CD4-positive, alpha-beta memory T cell (primary cell): ENCODE results near the gene GTF3C5. TPM values are rescaled to one million over a fixed set of nuclear protein-coding genes. Genes with fewer than 3 reads are reported as not detected.
A peak's percentile ranks its signal among the peaks of the same experiment; 100 is the strongest.

Source experiments
- CTCF ChIA-PET: fragments of 350-600 bp; sonication (Branson Sonifier 250); formaldehyde crosslinking; loops from one replicate; lab custom pipeline; 2021; ENCODE audit warnings: inconsistent platforms; ENCODE audit not compliant: partially characterized antibody; lab: Charles Lee
- POLR2A ChIA-PET: fragments of 350-600 bp; sonication (Branson Sonifier 250); formaldehyde crosslinking; loops from one replicate; lab custom pipeline; 2021; ENCODE audit not compliant: partially characterized antibody; lab: Charles Lee
- DNase-seq, 5 donors: peaks; one replicate each; pipeline versions ENCODE4 v3.0.0 to v3.0.0-alpha.2; 2020 to 2022; ENCODE audit warnings: mixed read lengths in 1 of 5
- H3K27ac ChIP-seq: one replicate; pipeline ENCODE4 v1.7.0; 2013; ENCODE audit warnings: low read depth, low read length
- H3K27me3 ChIP-seq: 2 replicates; pipeline ENCODE4 v1.7.0; 2013; ENCODE audit warnings: mild to moderate bottlenecking, low read length, moderate library complexity; ENCODE audit not compliant: insufficient read depth
- H3K36me3 ChIP-seq: 2 replicates; pipeline ENCODE4 v1.7.0; 2013; ENCODE audit warnings: mild to moderate bottlenecking, low read length, moderate library complexity; ENCODE audit not compliant: insufficient read depth
- H3K4me1 ChIP-seq: 2 replicates; pipeline ENCODE4 v1.7.0; 2013; ENCODE audit warnings: mild to moderate bottlenecking, low read length, moderate library complexity; ENCODE audit not compliant: insufficient read depth
- H3K4me3 ChIP-seq, 2 donors: one replicate each; pipeline ENCODE4 v1.7.0; 2013; ENCODE audit warnings: low read length in 2 of 2, mild to moderate bottlenecking in 1 of 2
- H3K9me3 ChIP-seq, 2 donors: one replicate each; pipeline ENCODE4 v1.7.0; 2013; ENCODE audit warnings: low read length in 2 of 2, control low read depth in 1 of 2; ENCODE audit not compliant: control insufficient read depth in 1 of 2
- H3K27ac Mint-ChIP-seq, 7 donors: one replicate each; pipeline ENCODE4 v1.8.0; 2020 to 2021; ENCODE audit warnings: mixed read lengths in 7 of 7, mild to moderate bottlenecking in 6 of 7, inconsistent platforms in 3 of 7, moderate library complexity in 3 of 7
- H3K27me3 Mint-ChIP-seq, 2 donors: one replicate each; pipeline ENCODE4 v1.8.0; 2020 to 2021; ENCODE audit warnings: mixed read lengths in 2 of 2
- H3K36me3 Mint-ChIP-seq, 2 donors: one replicate each; pipeline ENCODE4 v1.8.0; 2020 to 2021; ENCODE audit warnings: mixed read lengths in 2 of 2, inconsistent platforms in 1 of 2, mild to moderate bottlenecking in 1 of 2
- H3K4me1 Mint-ChIP-seq, 4 donors: one replicate each; pipeline ENCODE4 v1.8.0; 2020 to 2021; ENCODE audit warnings: mixed read lengths in 4 of 4, mild to moderate bottlenecking in 1 of 4
- H3K4me3 Mint-ChIP-seq, 8 donors: one replicate each; pipeline ENCODE4 v1.8.0; 2020 to 2021; ENCODE audit warnings: mixed read lengths in 8 of 8, mild to moderate bottlenecking in 7 of 8, moderate library complexity in 6 of 8, inconsistent platforms in 3 of 8
- H3K9me3 Mint-ChIP-seq, 8 donors: one replicate each; pipeline ENCODE4 v1.8.0; 2020 to 2021; ENCODE audit warnings: mixed read lengths in 8 of 8, mild to moderate bottlenecking in 5 of 8, inconsistent platforms in 3 of 8, moderate library complexity in 1 of 8
- intact Hi-C: fragments of 100-400 bp; cut with micrococcal nuclease; formaldehyde crosslinking; loops from one replicate; pipeline ENCODE4 v1.15.1; 2023
- polyA plus RNA-seq, 2 donors: library from polyadenylated mRNA; unstranded; fragments of 300-500 nt; fragmentation: Illumina TruSeq; gene quantifications; one replicate each; pipeline ENCODE4 v1.2.3, GENCODE V29; 2021
- total RNA-seq, 2 experiments: library from RNA; stranded (reverse); gene quantifications; one replicate each; pipeline ENCODE4 v1.2.3, GENCODE V29; 2021

GTF3C5 gene
- total and polyA plus RNA-seq, 4 experiments from 2014 or later: 33.5 to 71.5 (median 52.7) TPM

- POLR2A ChIA-PET: no interaction called here
- H3K9me3 ChIP-seq: no peaks in the 10 kb centered on the region
- peaks cover 3% of the 10 kb centered on the region for H3K27me3 ChIP-seq
- Mint-ChIP-seq H3K4me3 (no peak overlapping the region), H3K27ac (no peak overlapping the region), H3K9me3 (peaks cover 0 to 2% (median 0%) of the 10 kb centered on the region in 8 donors), H3K36me3 (no peaks in the 10 kb centered on the region), H3K4me1 (peaks cover 0 to 4% (median 0%) of the 10 kb centered on the region in 4 donors), H3K27me3 (peaks cover 16 to 37% of the 10 kb centered on the region in 2 donors)
- DNase-seq: no peak
- H3K36me3 ChIP-seq: no peaks in the 10 kb centered on the region
- no peaks in the 10 kb centered on the region for H3K4me1 ChIP-seq
- CTCF ChIA-PET: interaction anchor here (1.1 to 1.4 kb wide), 2 partner anchors 11 to 20 kb away, joined by 3 to 5 read pairs; no protein-coding TSS in a partner anchor
- intact Hi-C loops: no loop called here
- no peak overlapping the region for H3K27ac ChIP-seq
- H3K4me3 ChIP-seq: no peak overlapping the region
These were observed 39.2 kb upstream of the GTF3C5 start for GRCh38 chr9:132991351-132992300.

GRCh38 chr9:132993511-132993939, 37.3 kb upstream of the GTF3C5 start:
- Mint-ChIP-seq H3K27ac (no peak overlapping the region), H3K4me3 (no peak overlapping the region), H3K27me3 (peaks cover 13 to 34% of the 10 kb centered on the region in 2 donors), H3K4me1 (peaks cover 0 to 4% (median 0%) of the 10 kb centered on the region in 4 donors), H3K36me3 (no peaks in the 10 kb centered on the region), H3K9me3 (peaks cover 0 to 2% (median 0%) of the 10 kb centered on the region in 8 donors)
- Histone ChIP-seq H3K27me3 (peaks cover 3% of the 10 kb centered on the region), H3K4me3 (no peak overlapping the region), H3K36me3 (no peaks in the 10 kb centered on the region), H3K4me1 (no peaks in the 10 kb centered on the region), H3K27ac (no peak overlapping the region), H3K9me3 (no peaks in the 10 kb centered on the region)
- intact Hi-C loops: no loop called here
- POLR2A ChIA-PET: no interaction called here
- CTCF ChIA-PET: no interaction called here
- DNase-seq: no peak

- CTCF ChIA-PET: interaction anchor here (1.6 kb wide), 1 partner anchor 28 kb away, joined by 5 read pairs; no protein-coding TSS in a partner anchor
- H3K4me3 Mint-ChIP-seq: peak overlapping the region in 1 of 8 donors; percentile 20
- POLR2A ChIA-PET: no interaction called here
- Histone ChIP-seq H3K27ac (no peak overlapping the region), H3K4me3 (no peak overlapping the region), H3K4me1 (no peaks in the 10 kb centered on the region), H3K27me3 (peaks cover 3% of the 10 kb centered on the region), H3K9me3 (no peaks in the 10 kb centered on the region), H3K36me3 (no peaks in the 10 kb centered on the region)
- H3K27ac Mint-ChIP-seq: no peak overlapping the region
- peaks cover 0 to 2% (median 0%) of the 10 kb centered on the region in 8 donors for H3K9me3 Mint-ChIP-seq
- H3K36me3 Mint-ChIP-seq: no peaks in the 10 kb centered on the region
- DNase-seq: no peak
- H3K4me1 Mint-ChIP-seq: peaks cover 0 to 4% (median 0%) of the 10 kb centered on the region in 4 donors
- intact Hi-C loops: no loop called here
- H3K27me3 Mint-ChIP-seq: peaks cover 19 to 34% of the 10 kb centered on the region in 2 donors
These were observed 36.2 kb upstream of the GTF3C5 start for GRCh38 chr9:132994410-132995120.

GRCh38 chr9:132995121-132995420, 35.7 kb upstream of the GTF3C5 start:
- CTCF ChIA-PET: interaction anchor here (1.6 kb wide), 1 partner anchor 27 kb away, joined by 5 read pairs; no protein-coding TSS in a partner anchor
- peaks cover 0 to 4% (median 0%) of the 10 kb centered on the region in 4 donors for H3K4me1 Mint-ChIP-seq
- POLR2A ChIA-PET: no interaction called here
- Histone ChIP-seq H3K9me3 (no peaks in the 10 kb centered on the region), H3K36me3 (no peaks in the 10 kb centered on the region), H3K27ac (no peak overlapping the region), H3K4me3 (no peak overlapping the region), H3K27me3 (peaks cover 3% of the 10 kb centered on the region), H3K4me1 (no peaks in the 10 kb centered on the region)
- peaks cover 19 to 36% of the 10 kb centered on the region in 2 donors for H3K27me3 Mint-ChIP-seq
- no peak for DNase-seq
- H3K27ac Mint-ChIP-seq: no peak overlapping the region
- peaks cover 0 to 2% (median 0%) of the 10 kb centered on the region in 8 donors for H3K9me3 Mint-ChIP-seq
- no peaks in the 10 kb centered on the region for H3K36me3 Mint-ChIP-seq
- no peak overlapping the region for H3K4me3 Mint-ChIP-seq
- intact Hi-C loops: no loop called here

- Histone ChIP-seq H3K4me3 (no peak overlapping the region), H3K27ac (no peak overlapping the region), H3K36me3 (no peaks in the 10 kb centered on the region), H3K4me1 (no peaks in the 10 kb centered on the region), H3K9me3 (no peaks in the 10 kb centered on the region), H3K27me3 (peaks cover 3% of the 10 kb centered on the region)
- intact Hi-C loops: no loop called here
- H3K4me3 Mint-ChIP-seq: no peak overlapping the region
- no peak overlapping the region for H3K27ac Mint-ChIP-seq
- no peaks in the 10 kb centered on the region for H3K36me3 Mint-ChIP-seq
- no peak for DNase-seq
- peaks cover 0 to 4% (median 0%) of the 10 kb centered on the region in 4 donors for H3K4me1 Mint-ChIP-seq
- no peaks in the 10 kb centered on the region for H3K9me3 Mint-ChIP-seq
- CTCF ChIA-PET: no interaction called here
- H3K27me3 Mint-ChIP-seq: peaks cover 24 to 38% of the 10 kb centered on the region in 2 donors
- POLR2A ChIA-PET: no interaction called here
These were observed 34.9 kb upstream of the GTF3C5 start for GRCh38 chr9:132995879-132996278.

- no peak overlapping the region for H3K27ac Mint-ChIP-seq
- intact Hi-C loops: no loop called here
- no peaks in the 10 kb centered on the region for H3K9me3 Mint-ChIP-seq
- no peak for DNase-seq
- H3K4me1 Mint-ChIP-seq: peaks cover 0 to 4% (median 0%) of the 10 kb centered on the region in 4 donors
- H3K27ac ChIP-seq: no peak overlapping the region
- no peak overlapping the region for H3K4me3 ChIP-seq
- peaks cover 3% of the 10 kb centered on the region for H3K27me3 ChIP-seq
- H3K27me3 Mint-ChIP-seq: peaks cover 24 to 38% of the 10 kb centered on the region in 2 donors
- no peaks in the 10 kb centered on the region for H3K36me3 Mint-ChIP-seq
- H3K9me3 ChIP-seq: no peaks in the 10 kb centered on the region
- no peak overlapping the region for H3K4me3 Mint-ChIP-seq
- H3K4me1 ChIP-seq: no peaks in the 10 kb centered on the region
- H3K36me3 ChIP-seq: no peaks in the 10 kb centered on the region
- ChIA-PET POLR2A (no interaction called here), CTCF (no interaction called here)
These were observed 34.3 kb upstream of the GTF3C5 start for GRCh38 chr9:132996526-132996925.

- Histone ChIP-seq H3K4me1 (no peaks in the 10 kb centered on the region), H3K27me3 (peaks cover 4% of the 10 kb centered on the region), H3K4me3 (no peak overlapping the region), H3K27ac (no peak overlapping the region), H3K9me3 (no peaks in the 10 kb centered on the region), H3K36me3 (no peaks in the 10 kb centered on the region)
- POLR2A ChIA-PET: no interaction called here
- no peaks in the 10 kb centered on the region for H3K9me3 Mint-ChIP-seq
- CTCF ChIA-PET: no interaction called here
- intact Hi-C loops: no loop called here
- no peak overlapping the region for H3K4me3 Mint-ChIP-seq
- H3K27me3 Mint-ChIP-seq: peaks cover 25 to 36% of the 10 kb centered on the region in 2 donors
- H3K27ac Mint-ChIP-seq: peak overlapping the region in 1 of 7 donors; percentile 13
- DNase-seq: no peak
- peaks cover 0 to 4% (median 0%) of the 10 kb centered on the region in 4 donors for H3K4me1 Mint-ChIP-seq
- H3K36me3 Mint-ChIP-seq: no peaks in the 10 kb centered on the region
These were observed 33.2 kb upstream of the GTF3C5 start for GRCh38 chr9:132997591-132997990.
